ENCODE results near the gene DNER. TPM values are rescaled to one million over a fixed set of nuclear protein-coding genes. Genes with fewer than 3 reads are reported as not detected.

The DNER gene
- total and polyA plus RNA-seq, 2 of the 13 experiments (the other 11 are each of a cell fraction or from before 2014, with no cell fraction given): not detected

- H3K27me3 ChIP-seq (ENCODE audit: control insufficient read depth in 1 of 2, insufficient read depth in 2 of 2, low read length in 2 of 2): no peaks in the 10 kb centered on the region
- FAIRE-seq (no peak), DNase-seq (ENCODE audit: low spot score) (no peak), ATAC-seq (no peak)
- 34% methylated on average over 5 of the region's 5 CpGs for WGBS (ENCODE audit: low lambda C conversion rate)
- H2AFZ ChIP-seq (ENCODE audit: low read length): no peak overlapping the region
- no peaks in the 10 kb centered on the region for H3K36me3 ChIP-seq (replicated peaks in 1 of 2; ENCODE audit: control insufficient read depth in 1 of 2, insufficient read depth in 2 of 2, low read length in 2 of 2)
- no peak overlapping the region for H3K4me3 ChIP-seq (replicated peaks in 1 of 3; ENCODE audit: insufficient read depth in 1 of 3, low read depth in 2 of 3, low read length in 3 of 3)
- H3K4me1 ChIP-seq (ENCODE audit: insufficient read depth, low read length): no peaks in the 10 kb centered on the region
- CTCF ChIA-PET (ENCODE audit: low intra/inter-chr PET ratio, low total read pairs): no interaction called here
- intact Hi-C loops (cut with micrococcal nuclease; ENCODE audit: unreplicated experiment) (no loop called here), in situ Hi-C loops (cut with HindIII; ENCODE audit: extremely low pct_ligation_motif_present, low pct_unique_long_range_greater_than_20kb) (no loop called here)
- no peaks in the 10 kb centered on the region for H4K20me1 ChIP-seq (ENCODE audit: insufficient read depth, low read length)
- H3K9ac ChIP-seq (ENCODE audit: insufficient read depth, low read depth, low read length): no peak overlapping the region
- no peaks in the 10 kb centered on the region for H3K79me2 ChIP-seq (ENCODE audit: insufficient read depth, low read length)
- BruUV-seq (replicated peaks): no TSS peak
- no peak overlapping the region for H3K4me2 ChIP-seq (ENCODE audit: low read depth, low read length)
- peaks cover 22% of the 10 kb centered on the region for H3K9me3 ChIP-seq (ENCODE audit: low read length)
- no peak overlapping the region for H3K27ac ChIP-seq (ENCODE audit: extremely low read length, insufficient read depth, low read length)
- no peak for TF ChIP-seq TMF1 (CRISPR knock-in tag; IDR thresholded peaks at IDR 0.05; ENCODE audit: low read depth)
- TF ChIP-seq DPF2 (CRISPR knock-in tag; IDR thresholded peaks at IDR 0.05; ENCODE audit: borderline replicate concordance, low read depth): no peak
- TF ChIP-seq ATF6 (CRISPR knock-in tag; conservative IDR thresholded peaks at IDR 0.05): no peak
- POLR2A ChIA-PET: no interaction called here
These were observed 326.5 kb downstream of the DNER start for GRCh38 chr2:229387866-229388265.

DNA sequence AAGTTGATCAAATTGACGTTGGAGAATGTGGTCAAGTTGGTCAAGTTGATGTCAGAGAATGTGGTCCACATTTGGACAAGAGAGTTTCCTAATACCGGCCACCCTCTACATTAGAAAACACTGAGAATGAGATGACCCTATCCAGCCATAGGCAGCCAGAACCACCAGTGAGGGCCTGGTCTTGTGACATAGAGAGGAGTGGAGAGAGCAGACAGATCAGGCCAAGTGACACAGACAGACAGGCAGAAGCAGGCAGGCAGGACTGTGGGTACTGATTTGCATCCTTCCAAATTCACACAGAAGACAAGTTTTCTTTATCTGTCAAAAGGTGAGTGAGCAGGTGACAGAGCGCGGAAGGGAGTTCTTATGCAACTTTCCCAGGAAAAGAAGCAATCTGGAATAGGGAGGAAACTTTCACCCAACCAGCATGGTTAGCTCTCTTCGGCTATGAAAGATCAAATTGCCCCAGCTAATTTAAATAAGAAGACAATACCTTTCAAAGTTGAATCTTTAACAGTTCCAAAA, 334.2 kb downstream of the DNER start:
- WGBS (ENCODE audit: low lambda C conversion rate): 30% methylated on average over 5 of the region's 5 CpGs
- Histone ChIP-seq H3K36me3 (replicated peaks in 1 of 2; ENCODE audit: control insufficient read depth in 1 of 2, insufficient read depth in 2 of 2, low read length in 2 of 2) (no peaks in the 10 kb centered on the region), H3K4me1 (ENCODE audit: insufficient read depth, low read length) (no peaks in the 10 kb centered on the region), H3K27ac (ENCODE audit: extremely low read length, insufficient read depth, low read length) (no peak overlapping the region), H3K27me3 (ENCODE audit: control insufficient read depth in 1 of 2, insufficient read depth in 2 of 2, low read length in 2 of 2) (no peaks in the 10 kb centered on the region), H2AFZ (ENCODE audit: low read length) (no peak overlapping the region), H3K4me3 (replicated peaks in 1 of 3; ENCODE audit: insufficient read depth in 1 of 3, low read depth in 2 of 3, low read length in 3 of 3) (no peak overlapping the region), H3K9ac (ENCODE audit: insufficient read depth, low read depth, low read length) (no peak overlapping the region), H3K79me2 (ENCODE audit: insufficient read depth, low read length) (no peaks in the 10 kb centered on the region), H3K4me2 (ENCODE audit: low read depth, low read length) (no peak overlapping the region), H3K9me3 (ENCODE audit: low read length) (peaks cover 1% of the 10 kb centered on the region; the same call in 1 of the 2 replicates), H4K20me1 (ENCODE audit: insufficient read depth, low read length) (no peaks in the 10 kb centered on the region)
- in situ Hi-C loops (cut with HindIII; ENCODE audit: extremely low pct_ligation_motif_present, low pct_unique_long_range_greater_than_20kb) (no loop called here), intact Hi-C loops (cut with micrococcal nuclease; ENCODE audit: unreplicated experiment) (no loop called here)
- ATAC-seq: no peak
- FAIRE-seq: no peak
- TF ChIP-seq ARNT2 (CRISPR knock-in tag; IDR thresholded peaks at IDR 0.05; ENCODE audit: low read depth) (no peak), ZNF468 (CRISPR knock-in tag; IDR thresholded peaks at IDR 0.05) (no peak), ZKSCAN8 (CRISPR knock-in tag; IDR thresholded peaks at IDR 0.05; ENCODE audit: borderline replicate concordance) (no peak), HNF1A (IDR thresholded peaks at IDR 0.05; ENCODE audit: low read depth) (no peak), HNF1A (CRISPR knock-in tag; IDR thresholded peaks at IDR 0.05; ENCODE audit: borderline replicate concordance) (no peak), NCOR1 (IDR thresholded peaks at IDR 0.05; ENCODE audit: borderline replicate concordance, low read length) (no peak), ARNT (IDR thresholded peaks at IDR 0.05) (no peak)
- POLR2A ChIA-PET: no interaction called here
- CTCF ChIA-PET (ENCODE audit: low intra/inter-chr PET ratio, low total read pairs): no interaction called here
- no peak for DNase-seq (ENCODE audit: low spot score)
- BruUV-seq (replicated peaks): no TSS peak

Measured in HepG2 (cell line).